Inflammatory macrophage treated with lipopolysaccharide for 4 hours (primary cell): Measurements from ENCODE around the gene EIF4G3.

ENCODE experiments used
- DNase-seq: peaks from one replicate; pipeline ENCODE4 v3.0.0-alpha.2; 2020

The EIF4G3 gene

DNA sequence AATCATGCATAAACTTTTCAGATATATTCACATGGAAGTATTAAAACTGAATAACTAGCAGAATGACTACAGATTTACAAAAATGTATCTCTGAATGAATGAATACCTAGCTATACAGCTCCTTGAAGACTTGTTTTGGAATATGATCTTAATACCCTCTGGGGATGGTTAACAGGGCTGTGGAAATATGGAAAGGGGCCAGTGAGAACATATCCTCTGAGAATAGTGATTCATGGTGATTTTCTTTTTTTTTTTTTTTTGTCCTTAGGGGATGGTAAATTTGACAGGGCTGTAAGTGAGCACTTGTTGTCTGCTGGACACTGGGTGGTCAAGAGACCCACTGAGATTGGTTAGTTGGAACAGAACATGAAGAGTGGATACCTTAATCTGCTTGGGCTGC, 308.9 kb downstream of the EIF4G3 start:
- no peak for DNase-seq

DNA sequence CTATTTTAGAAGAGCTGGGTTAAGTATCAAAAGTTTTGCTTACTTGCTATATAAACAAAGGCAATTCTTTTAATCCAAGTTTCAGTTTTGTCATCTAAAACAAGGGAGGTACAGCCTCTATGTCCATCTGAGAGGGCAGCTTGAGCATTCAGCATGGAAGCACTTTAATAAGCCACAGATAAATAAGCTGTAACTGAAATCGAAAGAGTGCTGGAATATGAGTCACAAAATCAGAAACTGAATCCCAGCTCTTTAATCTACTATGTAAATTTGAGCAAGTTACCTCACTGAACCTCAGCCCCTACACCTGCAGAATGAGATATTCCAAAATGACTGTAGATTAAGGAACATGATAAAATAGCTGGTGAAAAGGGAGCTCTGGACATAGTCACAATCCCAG, 309.6 kb downstream of the EIF4G3 start:
- no peak for DNase-seq

DNA sequence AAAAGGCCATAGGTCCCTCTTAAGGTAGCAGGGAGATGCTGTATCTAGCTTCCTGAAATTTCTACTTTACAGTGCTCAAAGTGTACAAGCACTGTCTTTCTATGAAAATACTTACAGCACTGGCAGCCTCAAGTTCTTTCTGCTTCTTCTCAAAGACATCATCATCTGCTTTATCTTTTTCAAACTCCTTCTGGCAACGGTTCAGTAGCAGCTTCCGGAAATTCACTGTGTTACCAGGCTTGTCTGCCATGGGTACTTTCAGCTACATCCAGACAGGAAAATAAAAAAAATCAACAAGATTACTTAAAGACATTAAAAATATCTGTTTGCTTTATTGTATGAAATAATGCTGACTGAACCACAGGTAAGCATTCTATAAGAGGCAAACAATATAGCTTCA, 311.7 kb downstream of the EIF4G3 start:
- DNase-seq = no peak

DNA sequence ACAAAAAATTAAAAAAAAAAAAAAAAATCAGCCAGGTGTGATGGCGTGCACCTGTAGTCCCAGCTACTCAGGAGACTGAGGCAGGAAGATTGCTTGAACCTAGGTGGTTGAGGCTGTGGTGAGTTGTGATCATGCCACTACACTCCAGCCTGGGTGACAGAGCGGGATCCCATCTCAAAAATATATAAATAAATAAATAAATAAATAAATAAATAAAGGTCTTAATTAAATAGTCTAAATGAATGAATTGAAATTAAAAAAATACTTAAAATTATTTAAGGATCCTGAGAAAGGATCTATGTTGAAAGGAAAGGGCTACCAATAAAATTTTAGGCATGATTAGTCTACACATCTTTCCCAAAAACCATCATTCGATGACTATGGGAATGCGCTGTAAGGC, 322.2 kb downstream of the EIF4G3 start:
- no peak for DNase-seq

DNA sequence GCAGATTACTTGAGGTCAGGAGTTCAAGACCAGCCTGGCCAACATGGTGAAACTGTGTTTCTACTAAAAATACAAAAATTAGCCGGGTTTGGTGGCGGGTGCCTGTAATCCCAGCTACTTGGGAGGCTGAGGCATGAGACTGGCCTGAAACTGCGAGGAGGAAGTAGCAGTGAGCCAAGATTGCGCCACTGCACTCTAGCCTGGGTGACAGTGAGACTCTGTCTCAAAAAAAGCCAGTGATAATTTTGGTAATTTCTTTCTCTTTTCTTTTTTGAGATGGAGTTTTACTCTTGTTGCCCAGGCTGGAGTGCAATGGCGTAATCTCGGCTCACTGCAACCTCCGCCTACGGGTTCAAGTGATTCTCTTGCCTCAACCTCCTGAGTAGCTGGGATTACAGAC, 324.9 kb downstream of the EIF4G3 start:
- peak; percentile 56 for DNase-seq

DNA sequence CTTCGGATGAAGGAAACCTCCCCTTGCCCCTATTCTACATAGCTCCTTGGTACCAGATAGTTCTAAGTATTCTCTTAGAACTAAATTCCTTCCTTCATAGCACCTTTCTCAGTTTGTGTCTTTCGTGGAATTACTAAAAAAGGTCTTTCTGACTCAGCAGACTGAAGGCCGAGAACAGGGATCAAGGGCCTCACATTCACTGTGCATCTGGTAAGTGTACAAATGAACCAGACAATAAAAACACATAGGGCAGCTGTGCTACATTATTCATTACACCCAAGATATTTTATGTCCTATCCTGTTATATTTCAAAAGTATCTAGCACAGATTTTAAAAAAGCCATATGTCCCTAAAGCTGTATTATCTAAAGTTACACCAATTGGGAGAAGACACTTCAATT, 326.7 kb downstream of the EIF4G3 start:
- DNase-seq = no peak

- no peak for DNase-seq
Observed at GRCh38 chr1:20849100-20849499, 327.6 kb downstream of the EIF4G3 start.

DNA sequence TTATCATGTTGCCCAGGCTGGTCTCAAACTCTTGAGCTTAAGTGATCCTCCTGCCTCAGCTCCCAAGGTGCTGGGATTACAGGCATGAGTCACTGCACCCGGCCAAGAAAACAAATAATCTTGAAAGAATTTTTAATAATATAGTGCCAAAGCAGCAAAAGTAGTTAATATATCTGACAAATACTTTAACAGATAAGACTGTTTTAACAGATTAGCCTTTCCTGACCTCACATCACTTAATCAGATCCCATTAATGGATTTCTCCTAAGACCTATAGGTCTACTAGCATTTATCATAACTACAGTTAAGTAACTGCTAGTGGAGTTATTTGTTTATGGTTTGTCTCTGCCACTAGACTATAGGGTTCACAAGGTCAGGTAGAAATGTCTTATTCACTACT, 328.5 kb downstream of the EIF4G3 start:
- no peak for DNase-seq

DNA sequence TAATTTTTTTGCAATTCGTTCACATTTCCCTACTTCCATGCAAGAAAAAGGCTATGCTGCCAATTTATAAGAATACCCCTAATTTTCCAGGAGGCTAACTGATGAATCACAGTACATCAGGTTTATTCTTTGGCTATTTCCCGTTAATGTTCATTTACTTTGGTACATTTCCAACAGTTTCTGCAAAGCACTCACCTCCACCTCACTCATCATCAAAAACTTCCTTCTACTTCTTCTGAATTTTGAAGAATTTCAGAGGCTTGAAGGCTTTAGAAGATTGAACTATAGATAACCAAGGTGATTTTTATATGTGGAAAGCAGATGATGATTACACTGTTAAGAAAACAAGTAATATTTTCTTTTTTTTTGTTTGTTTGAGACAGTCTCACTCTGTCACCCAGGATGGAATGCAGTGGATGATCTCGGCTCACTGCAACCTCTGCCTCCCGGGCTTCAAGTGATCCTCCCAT, 329.1 kb downstream of the EIF4G3 start:
- no peak for DNase-seq

DNA sequence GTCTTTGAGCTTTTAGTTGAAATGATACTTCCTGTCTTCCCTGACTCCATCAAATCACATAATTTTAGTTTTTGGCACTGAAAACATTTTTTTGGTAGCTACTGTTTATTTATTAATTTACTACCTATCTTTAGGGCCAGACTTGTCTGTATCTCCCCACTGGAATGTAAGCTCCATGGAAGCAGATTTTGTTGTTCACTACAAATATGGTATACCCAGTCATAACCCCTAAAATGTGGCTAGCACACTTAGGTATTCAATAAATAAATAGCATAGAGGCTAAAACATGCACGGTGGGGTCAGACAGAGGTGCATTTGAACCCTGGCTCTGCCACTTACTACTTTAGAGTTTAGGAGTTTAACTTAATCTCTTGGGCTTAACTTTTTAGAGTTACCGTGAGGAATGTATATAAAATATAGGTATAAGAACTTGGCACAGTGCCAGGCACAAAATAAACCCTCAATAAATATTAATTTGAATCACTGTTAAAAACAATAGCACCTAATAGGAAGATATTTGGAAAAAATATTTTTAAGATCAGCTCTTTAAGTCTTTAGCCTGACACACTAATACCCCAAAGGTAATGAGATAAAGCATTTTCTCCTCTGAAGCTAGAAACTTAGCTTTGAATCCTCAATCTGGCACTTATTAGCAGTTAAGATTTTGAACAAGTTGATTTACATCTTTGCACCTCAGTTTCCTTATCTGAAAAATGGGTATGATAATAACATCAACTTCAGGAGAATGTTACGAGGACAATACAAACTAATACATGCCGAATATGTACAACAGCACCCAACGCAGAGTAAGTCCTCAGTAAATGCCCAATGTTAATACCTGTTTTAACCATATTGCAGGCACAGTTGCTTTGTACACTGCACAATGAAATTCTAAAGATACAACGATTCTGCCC, 330.0 kb downstream of the EIF4G3 start:
- DNase-seq = no peak

DNA sequence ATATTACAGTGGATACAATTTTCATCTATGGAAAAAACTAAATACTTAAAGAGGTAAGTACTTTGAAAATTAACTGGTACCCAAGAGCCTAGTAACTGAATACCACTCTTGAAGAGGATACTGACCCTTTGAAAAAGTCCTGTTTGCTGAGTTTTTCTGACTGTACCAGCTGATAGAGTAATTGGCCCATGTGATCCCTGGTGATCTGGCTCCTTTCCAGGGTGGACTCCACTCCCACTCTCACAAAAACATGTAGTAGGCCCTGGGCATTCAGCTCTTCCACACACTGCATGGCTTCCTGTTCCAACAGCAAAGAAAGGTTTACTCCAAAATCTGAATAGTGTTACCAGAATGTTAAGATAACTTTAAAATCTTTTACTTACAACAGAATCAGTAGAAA, 336.0 kb downstream of the EIF4G3 start:
- peak; percentile 5 for DNase-seq

GRCh38 chr1:20837554-20838192, 339.0 kb downstream of the EIF4G3 start:
- DNase-seq = no peak

DNA sequence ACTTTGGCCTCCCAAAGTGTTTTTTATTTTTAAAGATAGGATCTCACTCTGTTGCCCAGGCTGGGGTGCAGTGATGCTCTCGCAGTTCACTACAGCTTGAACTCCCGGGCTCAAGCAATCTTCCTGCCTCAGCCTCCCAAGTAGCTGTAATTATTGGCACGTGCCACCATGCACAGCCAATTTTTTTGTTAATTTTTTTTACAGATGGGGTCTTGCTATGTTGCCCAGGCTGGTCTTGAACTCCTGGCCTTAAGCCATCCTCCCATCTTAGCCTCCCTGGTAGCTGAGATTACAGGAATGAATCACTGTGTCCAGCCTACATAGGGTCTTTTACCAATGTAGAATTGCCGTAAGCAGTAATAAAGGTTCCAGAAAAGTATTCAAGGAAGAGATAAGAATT, 340.5 kb downstream of the EIF4G3 start:
- no peak for DNase-seq

- DNase-seq = no peak
Observed at GRCh38 chr1:20834780-20835179, 341.9 kb downstream of the EIF4G3 start.

- DNase-seq = no peak
Observed at GRCh38 chr1:20834192-20834591, 342.5 kb downstream of the EIF4G3 start.

DNA sequence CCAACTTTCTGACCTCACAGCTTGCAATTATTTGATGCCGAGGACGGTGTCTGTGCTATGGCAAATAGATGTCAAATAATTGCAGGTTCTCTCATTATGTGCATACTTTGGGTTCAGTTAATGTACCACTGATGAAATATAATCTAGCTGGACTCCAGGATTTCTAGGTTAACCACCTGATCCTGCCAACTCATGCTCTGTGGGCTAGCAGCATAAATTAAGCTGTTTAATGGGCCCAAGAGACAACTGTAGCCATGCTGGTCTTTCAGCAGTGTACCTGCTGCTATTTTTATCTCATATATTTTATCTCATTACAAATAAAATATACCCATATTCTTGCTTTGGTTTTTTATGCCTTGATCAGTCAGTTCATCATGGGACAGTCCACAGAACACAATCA, 346.3 kb downstream of the EIF4G3 start:
- no peak for DNase-seq

GRCh38 chr1:20829946-20830345, 346.8 kb downstream of the EIF4G3 start:
- DNase-seq = no peak

DNA sequence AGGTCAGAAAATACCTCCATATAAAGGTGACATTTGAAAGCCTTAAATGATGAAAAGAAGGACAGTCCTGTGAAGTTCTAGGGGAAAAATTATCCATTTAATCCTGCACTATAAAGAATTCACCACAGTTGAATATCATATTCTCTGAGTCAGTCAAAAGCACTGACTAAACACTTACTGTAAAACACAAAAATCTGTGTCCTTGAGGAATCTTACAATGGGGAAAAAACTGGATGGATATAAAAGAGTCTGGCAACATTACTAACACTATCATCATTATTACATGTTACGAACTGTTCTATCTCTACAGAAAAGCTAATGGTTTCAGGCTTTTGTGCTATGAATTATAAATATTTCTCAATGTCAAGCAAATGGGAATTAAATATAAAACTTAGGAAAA, 347.2 kb downstream of the EIF4G3 start:
- no peak for DNase-seq

DNA sequence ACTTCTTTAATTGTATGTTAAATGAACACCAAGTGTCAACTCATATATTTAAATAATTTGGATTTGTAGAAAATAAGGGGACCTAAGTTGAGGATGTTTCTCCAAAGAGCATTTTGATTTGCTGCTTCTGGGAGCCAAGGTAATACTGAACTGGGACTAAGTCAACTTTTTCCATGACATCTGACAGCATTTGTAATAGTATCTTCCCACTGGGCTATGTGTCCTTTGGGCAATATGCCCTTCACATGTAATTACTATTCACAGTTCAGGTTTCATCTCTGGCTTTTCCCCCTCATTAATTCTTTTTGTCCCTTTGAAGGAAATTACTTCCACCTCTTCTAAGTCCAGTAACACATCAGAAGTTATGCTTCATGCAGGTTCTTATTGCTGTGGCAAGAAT, 352.9 kb downstream of the EIF4G3 start:
- DNase-seq = no peak

DNA sequence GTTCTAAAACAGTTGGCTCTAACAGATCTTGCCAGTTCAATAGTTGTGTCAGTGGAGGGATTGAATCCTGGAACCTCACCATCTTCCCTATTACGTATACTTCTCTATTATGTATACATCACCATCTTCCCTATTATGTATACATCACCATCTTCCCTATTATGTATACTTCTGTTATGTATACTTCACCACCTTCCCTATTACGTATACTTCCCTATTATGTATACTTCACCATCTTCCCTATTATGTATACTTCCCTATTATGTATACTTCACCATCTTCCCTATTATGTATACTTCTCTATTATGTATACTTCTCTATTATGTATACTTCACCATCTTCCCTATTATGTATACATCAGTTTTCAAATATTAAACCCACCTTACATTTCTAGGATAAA, 355.2 kb downstream of the EIF4G3 start:
- DNase-seq = peak; percentile 40

DNA sequence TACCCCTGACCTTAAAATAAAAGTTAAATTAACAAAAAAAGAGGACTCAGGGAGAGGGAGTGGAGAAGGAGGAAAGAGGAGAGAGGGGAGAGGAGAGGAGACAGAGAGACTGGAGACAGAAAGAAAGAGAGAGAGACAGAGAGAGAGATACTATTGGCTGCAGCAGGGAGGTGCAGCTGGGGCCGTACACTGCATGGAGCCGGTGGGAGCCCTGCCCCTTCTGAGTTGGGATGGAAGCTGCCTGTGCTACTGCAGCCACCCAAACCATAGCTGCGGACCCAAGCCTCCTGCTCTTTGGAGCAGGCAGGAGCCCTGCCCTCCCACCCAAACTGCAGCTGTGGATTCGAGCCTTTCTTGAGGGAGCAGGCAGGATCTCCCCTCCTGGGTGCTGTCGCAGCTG, 356.9 kb downstream of the EIF4G3 start:
- no peak for DNase-seq

GRCh38 chr1:20814534-20814871, 362.2 kb downstream of the EIF4G3 start:
- DNase-seq = no peak

- no peak for DNase-seq
Observed at GRCh38 chr1:20811916-20812315, 364.8 kb downstream of the EIF4G3 start.

DNA sequence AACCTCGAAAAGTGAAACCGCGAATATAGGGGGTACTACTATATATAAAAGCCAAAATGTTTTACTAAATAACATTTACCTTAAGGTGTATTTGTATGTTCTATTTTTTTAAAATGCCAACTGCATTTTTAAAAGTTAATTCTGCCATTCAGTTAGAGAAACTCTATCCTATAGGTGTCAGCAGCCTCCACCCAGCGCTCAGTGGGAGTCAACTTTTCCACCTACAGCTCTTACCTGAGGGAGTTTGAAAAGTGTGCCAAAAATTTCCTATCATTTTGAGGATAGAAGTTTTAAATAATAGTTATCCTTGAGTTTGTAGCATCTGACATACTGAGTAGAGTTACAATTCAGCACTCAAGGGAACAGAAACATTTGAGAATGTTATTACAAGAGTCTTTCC, 383.5 kb downstream of the EIF4G3 start:
- no peak for DNase-seq

DNA sequence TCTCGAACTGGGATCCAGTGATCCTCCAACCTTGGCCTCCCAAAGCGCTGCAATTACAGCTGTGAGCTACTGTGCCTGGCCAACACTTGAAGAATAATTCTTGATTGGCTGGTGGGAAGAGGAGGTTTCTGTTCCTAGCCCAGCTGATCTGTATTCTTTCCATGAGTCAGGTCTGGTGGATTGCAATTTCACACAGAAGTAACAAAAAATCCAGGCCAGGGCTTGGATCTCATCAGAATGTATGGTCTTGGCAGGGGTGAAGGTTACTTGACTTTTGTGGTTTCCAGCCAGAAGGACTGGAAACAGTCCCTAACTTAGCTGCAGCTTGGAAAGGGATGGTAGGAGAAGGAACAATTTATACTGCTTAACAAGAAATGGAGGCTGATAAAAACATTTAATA, 384.5 kb downstream of the EIF4G3 start:
- no peak for DNase-seq
